DOHH2 (cell line): ENCODE measurements around the gene GRAMD1C.

Experiments
- EZH2phosphoT487 ChIP-seq: fragments of 200-600 bp; sonication (generic); IDR thresholded peaks from 2 replicates; pipeline ENCODE4 v1.6.1; 2017; ENCODE audit warnings: borderline replicate concordance, mild to moderate bottlenecking, antibody characterized with exemption, low read length, moderate library complexity, mixed read lengths
- TF ChIP-seq, protein P1 (sequence below): fragments of 200-600 bp; sonication (generic); IDR thresholded peaks from one replicate; pipeline ENCODE4 v1.5.1; 2014; ENCODE audit warnings: antibody characterized with exemption, mild to moderate bottlenecking, low read depth, low read length; ENCODE audit not compliant: poor library complexity, severe bottlenecking

DNA sequence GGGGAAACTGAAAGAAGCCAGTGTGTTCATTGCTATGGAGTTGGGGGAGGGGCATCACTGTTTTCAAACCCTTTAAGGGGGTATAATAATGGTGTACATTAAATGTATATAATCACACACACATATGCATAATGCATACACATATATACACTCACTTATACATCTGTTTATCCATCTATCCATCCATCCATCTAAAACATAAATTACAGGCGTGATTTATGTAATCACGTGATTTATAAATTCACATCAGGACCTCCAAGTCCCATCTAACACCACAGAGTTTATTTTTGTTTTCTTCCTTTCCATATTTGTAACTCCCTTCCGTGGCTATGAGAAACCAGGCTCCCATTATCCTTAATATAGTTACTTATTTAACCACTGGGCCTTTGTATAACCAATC is 39.8 kb downstream of the GRAMD1C start:
- TF ChIP-seq, protein P1, sequence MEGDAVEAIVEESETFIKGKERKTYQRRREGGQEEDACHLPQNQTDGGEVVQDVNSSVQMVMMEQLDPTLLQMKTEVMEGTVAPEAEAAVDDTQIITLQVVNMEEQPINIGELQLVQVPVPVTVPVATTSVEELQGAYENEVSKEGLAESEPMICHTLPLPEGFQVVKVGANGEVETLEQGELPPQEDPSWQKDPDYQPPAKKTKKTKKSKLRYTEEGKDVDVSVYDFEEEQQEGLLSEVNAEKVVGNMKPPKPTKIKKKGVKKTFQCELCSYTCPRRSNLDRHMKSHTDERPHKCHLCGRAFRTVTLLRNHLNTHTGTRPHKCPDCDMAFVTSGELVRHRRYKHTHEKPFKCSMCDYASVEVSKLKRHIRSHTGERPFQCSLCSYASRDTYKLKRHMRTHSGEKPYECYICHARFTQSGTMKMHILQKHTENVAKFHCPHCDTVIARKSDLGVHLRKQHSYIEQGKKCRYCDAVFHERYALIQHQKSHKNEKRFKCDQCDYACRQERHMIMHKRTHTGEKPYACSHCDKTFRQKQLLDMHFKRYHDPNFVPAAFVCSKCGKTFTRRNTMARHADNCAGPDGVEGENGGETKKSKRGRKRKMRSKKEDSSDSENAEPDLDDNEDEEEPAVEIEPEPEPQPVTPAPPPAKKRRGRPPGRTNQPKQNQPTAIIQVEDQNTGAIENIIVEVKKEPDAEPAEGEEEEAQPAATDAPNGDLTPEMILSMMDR = no peak
- no peak for TF ChIP-seq EZH2phosphoT487
